ENCODE data around the gene PMM2. TPM values are rescaled to one million over a fixed set of nuclear protein-coding genes. Genes with fewer than 3 reads are reported as not detected.

The PMM2 gene
- total and polyA plus RNA-seq, 2 experiments from 2014 or later = 38.2 to 60.4 TPM

GRCh38 chr16:8847145-8847544 lies 49.5 kb downstream of the PMM2 start:
- H3K79me2 ChIP-seq (replicated peaks; ENCODE audit: insufficient read depth) = peaks cover 20% of the 10 kb centered on the region
- no peak overlapping the region for H2AFZ ChIP-seq
- ATAC-seq (no peak), DNase-seq (ENCODE audit: low spot score) (no peak)
- H3F3A ChIP-seq (replicated peaks; ENCODE audit: low read depth) = peaks cover 24% of the 10 kb centered on the region; the same call in 1 of the 2 replicates
- TF ChIP-seq REST (IDR thresholded peaks at IDR 0.05; ENCODE audit: unreplicated experiment) (no peak), EZH2phosphoT487 (IDR thresholded peaks at IDR 0.05; ENCODE audit: unreplicated experiment) (no peak), ZNF462 (CRISPR knock-in tag; IDR thresholded peaks at IDR 0.05) (no peak), CREB1 (CRISPR knock-in tag; IDR thresholded peaks at IDR 0.05; ENCODE audit: low read depth) (no peak), EZH2 (IDR thresholded peaks at IDR 0.05; ENCODE audit: low read depth, unreplicated experiment) (no peak), CTCF (conservative IDR thresholded peaks at IDR 0.05; ENCODE audit: low read depth in 2 of 2) (no peak), POLR2AphosphoS5 (IDR thresholded peaks at IDR 0.05; ENCODE audit: low read depth) (no peak), NANOG (IDR thresholded peaks at IDR 0.05; ENCODE audit: borderline replicate concordance) (no peak), JUNB (IDR thresholded peaks at IDR 0.05; ENCODE audit: unreplicated experiment) (no peak)
- H3K4me1 ChIP-seq (ENCODE audit: insufficient read depth) = peaks cover 21% of the 10 kb centered on the region
- H3K9me2 ChIP-seq (ENCODE audit: insufficient read depth) = no peaks in the 10 kb centered on the region
- peaks cover 3% of the 10 kb centered on the region; the same call in 1 of the 2 replicates for H4K20me1 ChIP-seq (replicated peaks; ENCODE audit: insufficient read depth)
- H3K27ac ChIP-seq (ENCODE audit: low read depth) = peak overlapping the region; percentile 69; the same call in 1 of the 2 replicates
- H3K4me2 ChIP-seq = no peak overlapping the region
- H3K27me3 ChIP-seq (ENCODE audit: insufficient read depth) = no peaks in the 10 kb centered on the region
- H3K36me3 ChIP-seq (ENCODE audit: insufficient read depth) = no peaks in the 10 kb centered on the region
- peaks cover 47% of the 10 kb centered on the region for H3K36me3 Mint-ChIP-seq (ENCODE audit: low read depth)
- H3K4me3 Mint-ChIP-seq = no peak overlapping the region
- no peak overlapping the region for H3K27ac Mint-ChIP-seq
- peaks cover 38% of the 10 kb centered on the region for H3K27me3 Mint-ChIP-seq (ENCODE audit: insufficient read depth, low read depth, poor library complexity)
- H3K9me3 Mint-ChIP-seq = peaks cover 3% of the 10 kb centered on the region; the same call in 1 of the 3 replicates
- H3K4me1 Mint-ChIP-seq = peaks cover 54% of the 10 kb centered on the region
- no peak overlapping the region for H3K4me3 ChIP-seq
